Activated T-cell treated with anti-CD3 and anti-CD28 coated beads, Interleukin-2, amount 50 U/mL, for 4 hours (primary cell): Measurements from ENCODE around the gene SORCS2. TPM values are rescaled to one million over a fixed set of nuclear protein-coding genes. Genes with fewer than 3 reads are reported as not detected.

Experiments used
- ATAC-seq, 2 donors: fragments of 200-7000 bp; cut with Tn5 transposase; one replicate each; pipeline ENCODE4 v1.10.0; 2021
- DNase-seq: peaks from one replicate; pipeline ENCODE4 v3.0.0-alpha.2; 2020
- H3K27me3 Mint-ChIP-seq: one replicate; pipeline ENCODE4 v1.8.0; 2021; ENCODE audit warnings: low read depth, mixed read lengths
- H3K36me3 Mint-ChIP-seq: one replicate; pipeline ENCODE4 v1.8.0; 2022; ENCODE audit warnings: mixed read lengths; ENCODE audit not compliant: insufficient read depth
- H3K4me1 Mint-ChIP-seq: one replicate; pipeline ENCODE4 v1.8.0; 2021; ENCODE audit warnings: low read depth, mixed read lengths
- H3K4me3 Mint-ChIP-seq: one replicate; pipeline ENCODE4 v1.8.0; 2021; ENCODE audit warnings: mild to moderate bottlenecking, moderate library complexity, mixed read lengths
- H3K9me3 Mint-ChIP-seq: one replicate; pipeline ENCODE4 v1.8.0; 2021; ENCODE audit warnings: mixed read lengths
- total RNA-seq, 3 donors: library from RNA; stranded (reverse); gene quantifications; one replicate each; pipeline ENCODE4 v1.2.1, GENCODE V29; 2021

Gene SORCS2
- total RNA-seq, 3 donors from 2014 or later: 0.18 to 0.43 TPM; not detected in 1

DNA sequence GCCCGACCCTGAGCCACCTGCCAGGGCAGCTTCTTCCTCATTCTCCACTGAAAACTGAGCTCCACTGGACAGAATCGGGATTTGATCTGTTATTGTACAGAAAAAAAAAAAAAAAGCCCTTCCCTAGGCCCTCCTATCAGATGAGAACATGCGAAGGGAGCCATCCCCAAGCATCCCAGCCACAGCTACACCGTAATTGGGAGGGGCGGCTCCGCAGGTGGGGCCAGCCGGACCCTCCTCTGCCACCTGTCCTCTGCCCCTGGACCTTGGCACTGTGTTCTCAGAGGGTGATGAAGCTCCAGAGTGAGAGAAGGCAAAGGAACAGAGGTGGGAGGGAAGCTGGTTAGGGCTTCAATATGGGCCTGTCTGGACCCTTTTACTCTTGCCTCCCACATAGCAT is 482.4 kb downstream of the SORCS2 start:
- no peak overlapping the region for H3K4me3 Mint-ChIP-seq
- no peak for DNase-seq

DNA sequence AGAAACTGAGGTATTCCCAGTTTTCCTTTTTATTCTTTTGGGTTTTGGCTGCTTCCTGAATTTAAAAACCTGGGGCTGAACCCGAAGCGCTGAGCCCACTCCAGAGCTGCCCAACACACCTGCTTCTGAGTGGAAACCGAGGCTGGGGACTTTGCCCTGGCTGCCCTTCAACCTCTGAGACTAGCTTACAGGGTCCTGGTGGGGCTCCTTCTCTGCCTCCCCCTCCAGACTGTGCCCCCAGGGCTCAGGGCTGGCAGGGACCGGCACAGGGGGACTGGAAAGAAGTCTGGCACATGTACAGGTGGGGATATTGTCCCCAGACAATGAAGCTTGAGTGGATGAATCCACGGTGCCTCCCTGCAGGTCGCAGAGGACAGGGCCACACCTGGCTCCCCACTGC is 482.8 kb downstream of the SORCS2 start:
- Mint-ChIP-seq H3K4me3 (no peak overlapping the region), H3K27me3 (peaks cover 3% of the 10 kb centered on the region), H3K4me1 (no peaks in the 10 kb centered on the region), H3K36me3 (no peaks in the 10 kb centered on the region), H3K9me3 (peaks cover 6% of the 10 kb centered on the region)
- no peak for DNase-seq
- ATAC-seq: no peak

More for the DNA sequence above, 482.4 kb downstream of the SORCS2 start:
- H3K4me1 Mint-ChIP-seq: no peaks in the 10 kb centered on the region
- no peaks in the 10 kb centered on the region for H3K36me3 Mint-ChIP-seq
- ATAC-seq: no peak
- H3K27me3 Mint-ChIP-seq: peaks cover 3% of the 10 kb centered on the region
- H3K9me3 Mint-ChIP-seq: peaks cover 6% of the 10 kb centered on the region

DNA sequence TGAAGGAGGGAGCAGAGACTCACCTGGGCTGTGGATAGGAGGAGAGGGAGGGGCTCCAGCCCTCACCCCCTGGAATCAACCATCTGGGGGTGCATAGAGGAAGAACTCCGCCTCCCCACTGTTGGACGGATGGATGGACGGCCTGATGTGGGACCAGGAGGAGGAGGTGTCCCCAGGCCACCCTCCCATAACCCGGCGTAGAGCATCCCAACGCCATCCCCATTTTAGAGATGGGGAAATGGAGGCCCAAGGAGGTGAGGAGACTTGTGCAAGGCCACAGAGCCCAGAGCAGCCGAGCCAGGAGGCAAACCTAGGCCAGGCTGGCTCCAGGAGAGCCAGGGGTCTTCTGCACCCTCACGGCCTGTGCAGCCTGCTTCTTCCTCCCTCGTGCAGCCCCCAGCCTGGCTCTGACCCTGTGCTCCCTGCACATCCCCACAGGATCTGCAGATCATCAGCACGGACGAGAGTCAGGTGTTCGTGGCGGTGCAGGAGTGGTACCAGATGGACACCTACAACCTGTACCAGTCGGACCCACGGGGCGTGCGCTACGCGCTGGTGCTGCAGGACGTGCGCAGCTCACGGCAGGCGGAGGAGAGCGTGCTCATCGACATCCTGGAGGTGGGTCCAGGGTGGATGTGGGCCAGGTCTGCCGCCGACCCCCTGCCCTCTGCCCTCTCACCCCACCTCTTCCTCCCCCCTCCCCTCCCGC is 483.4 kb downstream of the SORCS2 start:
- no peaks in the 10 kb centered on the region for H3K36me3 Mint-ChIP-seq
- no peaks in the 10 kb centered on the region for H3K4me1 Mint-ChIP-seq
- H3K27me3 Mint-ChIP-seq: peaks cover 3% of the 10 kb centered on the region
- H3K9me3 Mint-ChIP-seq: peaks cover 6% of the 10 kb centered on the region
- ATAC-seq (no peak), DNase-seq (no peak)
- H3K4me3 Mint-ChIP-seq: no peak overlapping the region

DNA sequence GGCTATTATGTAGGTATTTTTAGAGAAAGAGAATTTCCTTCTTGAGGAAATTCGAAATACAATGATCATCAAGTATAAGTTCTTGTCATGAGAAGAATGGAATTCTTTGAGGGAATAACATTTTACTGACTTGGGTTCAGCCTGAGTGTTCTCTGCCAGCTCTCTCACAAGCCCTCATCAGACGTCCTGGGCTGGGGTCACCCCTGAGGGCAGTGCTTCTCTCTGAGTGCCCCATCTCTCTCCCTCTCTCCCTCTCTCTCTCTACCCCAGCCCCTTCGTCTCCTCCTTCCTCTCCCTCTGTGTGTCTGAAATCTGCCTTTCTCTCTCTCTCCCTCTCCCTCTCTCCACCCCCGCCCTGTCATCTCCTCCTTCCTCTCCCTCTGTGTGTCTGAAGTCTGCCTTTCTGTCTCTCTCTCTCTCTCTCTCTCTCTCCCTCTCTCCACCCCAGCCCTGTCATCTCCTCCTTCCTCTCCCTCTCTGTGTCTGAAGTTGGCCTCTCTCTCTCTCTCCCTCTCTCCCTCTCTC is 484.1 kb downstream of the SORCS2 start:
- H3K9me3 Mint-ChIP-seq: peaks cover 6% of the 10 kb centered on the region
- no peaks in the 10 kb centered on the region for H3K36me3 Mint-ChIP-seq
- peaks cover 3% of the 10 kb centered on the region for H3K27me3 Mint-ChIP-seq
- DNase-seq (no peak), ATAC-seq (no peak)
- H3K4me1 Mint-ChIP-seq: no peaks in the 10 kb centered on the region
- H3K4me3 Mint-ChIP-seq: no peak overlapping the region

DNA sequence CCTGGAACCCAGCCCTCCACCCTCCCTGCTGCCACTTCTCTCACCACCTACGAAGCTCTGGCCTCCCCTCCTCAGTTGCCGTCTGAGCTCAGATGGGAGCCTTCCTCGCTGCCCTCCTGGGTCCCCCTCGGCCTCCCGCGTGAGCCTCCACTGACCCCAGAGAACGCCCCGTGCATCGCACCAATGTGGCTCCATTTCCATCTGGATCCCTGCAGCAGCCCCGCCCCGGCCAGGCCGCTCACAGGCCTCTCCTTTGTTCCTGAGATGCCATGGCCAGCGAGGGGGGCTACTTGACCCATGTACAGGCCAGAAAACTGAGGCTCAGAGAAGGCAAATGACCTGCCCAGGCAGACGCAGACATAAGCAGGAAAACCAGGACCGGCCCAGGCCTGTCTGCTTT is 484.7 kb downstream of the SORCS2 start:
- ATAC-seq (no peak), DNase-seq (no peak)
- H3K36me3 Mint-ChIP-seq: no peaks in the 10 kb centered on the region
- H3K4me3 Mint-ChIP-seq: no peak overlapping the region
- peaks cover 4% of the 10 kb centered on the region for H3K9me3 Mint-ChIP-seq
- H3K27me3 Mint-ChIP-seq: peaks cover 3% of the 10 kb centered on the region
- no peaks in the 10 kb centered on the region for H3K4me1 Mint-ChIP-seq

- H3K4me3 Mint-ChIP-seq: no peak overlapping the region
- no peaks in the 10 kb centered on the region for H3K4me1 Mint-ChIP-seq
- no peak for DNase-seq
- H3K9me3 Mint-ChIP-seq: peaks cover 4% of the 10 kb centered on the region
- H3K27me3 Mint-ChIP-seq: peaks cover 3% of the 10 kb centered on the region
- H3K36me3 Mint-ChIP-seq: no peaks in the 10 kb centered on the region
- ATAC-seq: no peak
These were observed 485.5 kb downstream of the SORCS2 start for GRCh38 chr4:7677799-7678301.

- ATAC-seq: no peak
- DNase-seq: no peak
- Mint-ChIP-seq H3K36me3 (no peaks in the 10 kb centered on the region), H3K4me1 (no peaks in the 10 kb centered on the region), H3K9me3 (peaks cover 7% of the 10 kb centered on the region), H3K27me3 (peaks cover 3% of the 10 kb centered on the region), H3K4me3 (no peak overlapping the region)
These were observed 486.0 kb downstream of the SORCS2 start for GRCh38 chr4:7678318-7678852.

DNA sequence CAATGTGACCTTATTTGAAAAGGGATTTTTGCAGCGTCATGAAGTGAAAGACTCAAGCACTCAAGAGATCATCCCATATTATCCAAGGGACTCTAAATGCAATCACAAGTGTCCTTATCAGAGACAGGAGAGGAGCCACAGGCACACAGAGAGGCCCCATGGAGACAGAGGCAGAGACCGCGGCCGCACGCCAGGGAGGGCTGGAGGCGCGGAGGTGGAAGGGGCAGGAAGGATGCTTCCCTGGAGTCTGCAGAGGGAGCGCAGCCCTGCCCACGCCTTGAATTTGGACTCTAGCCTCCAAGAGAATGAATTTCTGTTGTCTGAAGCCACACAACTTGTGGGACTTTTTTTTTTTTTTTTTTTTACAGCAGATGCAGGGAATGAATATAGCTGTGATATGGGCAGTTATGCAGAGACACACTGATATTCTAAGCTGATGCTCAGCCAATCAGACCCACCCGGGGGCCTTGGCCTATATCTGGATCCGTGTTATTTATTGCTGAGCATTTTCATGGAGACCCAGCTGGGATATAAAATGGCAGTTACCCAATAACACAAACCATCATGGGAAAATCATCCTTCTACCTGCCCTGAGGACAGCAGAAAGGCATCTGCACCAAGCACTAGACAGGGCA is 487.2 kb downstream of the SORCS2 start:
- H3K4me3 Mint-ChIP-seq: no peak overlapping the region
- H3K4me1 Mint-ChIP-seq: no peaks in the 10 kb centered on the region
- peaks cover 8% of the 10 kb centered on the region for H3K9me3 Mint-ChIP-seq
- no peak for DNase-seq
- peaks cover 3% of the 10 kb centered on the region for H3K27me3 Mint-ChIP-seq
- ATAC-seq: no peak
- H3K36me3 Mint-ChIP-seq: no peaks in the 10 kb centered on the region

DNA sequence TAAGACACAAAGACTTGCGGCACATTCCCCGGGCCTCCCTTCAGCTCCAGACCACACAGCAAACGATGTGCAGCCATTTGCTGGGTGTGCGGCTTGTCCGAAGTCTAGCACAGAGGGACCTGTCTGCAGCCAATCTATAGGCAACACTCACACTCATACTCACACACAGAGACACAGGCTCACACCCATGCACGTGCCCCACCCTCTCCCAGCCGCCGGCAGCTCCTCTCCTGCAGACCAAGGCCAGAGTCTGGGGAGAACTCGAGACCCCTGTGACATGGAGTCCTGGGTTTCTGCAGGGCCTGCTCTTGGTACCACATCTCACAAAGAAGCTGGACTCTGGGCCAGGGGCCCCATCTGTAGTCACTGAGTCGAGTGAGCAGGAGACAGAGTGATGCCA is 487.8 kb downstream of the SORCS2 start:
- no peaks in the 10 kb centered on the region for H3K36me3 Mint-ChIP-seq
- peaks cover 3% of the 10 kb centered on the region for H3K27me3 Mint-ChIP-seq

GRCh38 chr4:7680731-7681130 is 488.4 kb downstream of the SORCS2 start:
- Mint-ChIP-seq H3K4me3 (no peak overlapping the region), H3K27me3 (peaks cover 3% of the 10 kb centered on the region), H3K9me3 (peaks cover 8% of the 10 kb centered on the region), H3K36me3 (no peaks in the 10 kb centered on the region), H3K4me1 (no peaks in the 10 kb centered on the region)
- DNase-seq (no peak), ATAC-seq (no peak)

More for the DNA sequence above, 487.8 kb downstream of the SORCS2 start:
- DNase-seq: no peak
- Mint-ChIP-seq H3K4me1 (no peaks in the 10 kb centered on the region), H3K9me3 (peaks cover 8% of the 10 kb centered on the region), H3K4me3 (no peak overlapping the region)
- no peak for ATAC-seq

GRCh38 chr4:7683126-7683703 is 490.9 kb downstream of the SORCS2 start:
- H3K9me3 Mint-ChIP-seq: peaks cover 8% of the 10 kb centered on the region
- no peak for DNase-seq
- no peaks in the 10 kb centered on the region for H3K36me3 Mint-ChIP-seq
- H3K4me3 Mint-ChIP-seq: no peak overlapping the region
- no peak for ATAC-seq
- H3K27me3 Mint-ChIP-seq: no peaks in the 10 kb centered on the region
- H3K4me1 Mint-ChIP-seq: no peaks in the 10 kb centered on the region

- Mint-ChIP-seq H3K4me1 (no peaks in the 10 kb centered on the region), H3K36me3 (no peaks in the 10 kb centered on the region), H3K4me3 (no peak overlapping the region), H3K27me3 (no peaks in the 10 kb centered on the region), H3K9me3 (peaks cover 8% of the 10 kb centered on the region)
- no peak for DNase-seq
- no peak for ATAC-seq
These were observed 492.0 kb downstream of the SORCS2 start for GRCh38 chr4:7684294-7684693.

DNA sequence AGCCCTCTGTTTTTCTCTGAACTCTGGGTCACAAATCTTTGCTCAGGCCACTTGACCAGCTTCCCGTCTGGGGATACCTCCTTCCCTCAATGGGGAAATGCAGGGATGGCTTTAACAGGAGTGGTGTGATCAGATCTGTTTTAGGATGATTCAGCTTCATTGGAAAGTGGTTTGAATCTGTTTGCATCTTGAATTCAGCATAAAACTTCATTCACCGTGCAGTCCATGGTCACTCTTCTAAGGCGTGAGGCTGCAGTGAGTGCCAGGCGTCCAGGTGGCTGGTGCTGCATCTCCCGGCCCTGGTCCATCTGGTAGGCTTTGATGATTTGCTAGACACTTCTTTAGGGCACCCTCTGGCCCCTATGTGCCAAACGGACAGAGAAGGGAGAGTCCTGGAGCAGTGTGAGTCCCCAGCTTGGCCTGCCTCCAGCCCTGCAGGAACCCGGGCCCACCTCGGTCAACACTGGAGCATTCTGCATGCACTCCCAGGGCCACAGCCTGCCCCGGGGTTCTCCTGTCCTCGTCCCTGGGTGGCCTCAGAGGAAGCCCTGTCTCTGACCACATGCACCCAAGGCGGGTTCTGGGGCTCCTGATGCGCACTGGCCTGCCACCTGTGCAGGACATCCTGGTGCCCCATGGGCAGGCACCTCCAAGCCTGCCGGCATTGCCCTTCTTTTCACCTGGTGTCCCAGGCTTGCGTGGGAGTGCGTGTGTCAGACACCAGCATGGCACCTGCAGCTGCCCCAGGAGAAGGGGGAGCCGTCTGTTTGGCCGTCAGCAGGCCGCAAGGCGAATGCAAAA is 493.9 kb downstream of the SORCS2 start:
- no peak overlapping the region for H3K4me3 Mint-ChIP-seq
- H3K27me3 Mint-ChIP-seq: no peaks in the 10 kb centered on the region
- DNase-seq (no peak), ATAC-seq (no peak)
- peaks cover 4% of the 10 kb centered on the region for H3K9me3 Mint-ChIP-seq
- H3K36me3 Mint-ChIP-seq: no peaks in the 10 kb centered on the region
- no peaks in the 10 kb centered on the region for H3K4me1 Mint-ChIP-seq

GRCh38 chr4:7687006-7687405 is 494.7 kb downstream of the SORCS2 start:
- H3K9me3 Mint-ChIP-seq: peaks cover 4% of the 10 kb centered on the region
- H3K36me3 Mint-ChIP-seq: no peaks in the 10 kb centered on the region
- no peak for DNase-seq
- H3K27me3 Mint-ChIP-seq: no peaks in the 10 kb centered on the region
- ATAC-seq: peak in 1 of 2 donors; percentile 17
- H3K4me1 Mint-ChIP-seq: no peaks in the 10 kb centered on the region
- no peak overlapping the region for H3K4me3 Mint-ChIP-seq
